Endothelial cell of umbilical vein (primary cell): Measurements from ENCODE around the gene GALNT10. TPM values are rescaled to one million over a fixed set of nuclear protein-coding genes. Genes with fewer than 3 reads are reported as not detected.

Experiments used
- BruUV-seq: library from RNA; stranded (reverse); fragments of 400-500 nt; replicated peaks from 2 replicates; lab custom pipeline; 2021; lab: Mats Ljungman, UMichigan
- CTCF ChIA-PET: fragments of 300-600, 350-600 bp; sonication (Branson Sonifier 250); formaldehyde crosslinking; loops from one replicate; lab custom pipeline; 2021; ENCODE audit warnings: antibody characterized with exemption, inconsistent platforms; lab: Charles Lee
- POLR2A ChIA-PET: fragments of 300-600, 350-600 bp; sonication (Branson Sonifier 250); formaldehyde crosslinking; loops from one replicate; lab custom pipeline; 2021; ENCODE audit warnings: antibody characterized with exemption, inconsistent platforms; lab: Charles Lee
- DNase-seq: peaks from one replicate; pipeline ENCODE4 v3.0.0-alpha.2; 2011; ENCODE audit warnings: low read depth, low spot score
- FAIRE-seq: peaks from 2 replicates; lab custom pipeline; 2011; peaks lifted over from hg19 to GRCh38; lab: Jason Lieb, UNC
- H2AFZ ChIP-seq: 2 replicates; pipeline ENCODE4 v1.6.0; 2012; ENCODE audit warnings: low read depth, low read length, control low read depth, inconsistent platforms
- H3K27ac ChIP-seq: 2 replicates; pipeline ENCODE4 v1.5.1; 2011; ENCODE audit warnings: low read depth, mild to moderate bottlenecking, control low read depth, low read length, moderate library complexity; ENCODE audit not compliant: insufficient read depth
- H3K27me3 ChIP-seq, 2 experiments: 2 replicates each; pipeline versions ENCODE4 v1.6.0 to v1.6.1; 2011; ENCODE audit warnings: low read length in 2 of 2, mixed read lengths in 1 of 2; ENCODE audit not compliant: control insufficient read depth in 2 of 2, insufficient read depth in 2 of 2
- H3K36me3 ChIP-seq, 2 experiments: 2 replicates in 1 of 2; 3 replicates in 1 of 2; pipeline ENCODE4 v1.5.1; 2011; ENCODE audit warnings: low read length in 2 of 2, mild to moderate bottlenecking in 1 of 2, moderate library complexity in 1 of 2; ENCODE audit not compliant: control insufficient read depth in 2 of 2, insufficient read depth in 2 of 2; ENCODE audit errors: extremely low read depth in 1 of 2
- H3K4me1 ChIP-seq: 3 replicates; pipeline ENCODE4 v1.5.1; 2011; ENCODE audit warnings: mild to moderate bottlenecking, low read length; ENCODE audit not compliant: control insufficient read depth, insufficient read depth; ENCODE audit errors: extremely low read depth
- H3K4me2 ChIP-seq: 2 replicates; pipeline ENCODE4 v1.6.1; 2011; ENCODE audit warnings: low read length, control low read depth, mixed read lengths; ENCODE audit not compliant: insufficient read depth
- H3K4me3 ChIP-seq, 3 experiments: fragments of 200-600 bp in 1 of 3; sonication (generic), shearing (Covaris generic) in 1 of 3; replicated peaks in 1 of 3; 2 replicates each; pipeline ENCODE4 v1.5.1; 2011 to 2016; ENCODE audit warnings: control low read depth in 3 of 3, low read length in 3 of 3, mild to moderate bottlenecking in 2 of 3, inconsistent platforms in 1 of 3, low read depth in 1 of 3, moderate library complexity in 1 of 3; ENCODE audit not compliant: insufficient read depth in 1 of 3
- H3K79me2 ChIP-seq: 2 replicates; pipeline ENCODE4 v1.6.0; 2012; ENCODE audit warnings: low read length, inconsistent platforms; ENCODE audit not compliant: control insufficient read depth, insufficient read depth
- H3K9ac ChIP-seq: replicated peaks from 2 replicates; pipeline ENCODE3; 2011; ENCODE audit warnings: low read length, control low read depth; ENCODE audit not compliant: insufficient read depth; ENCODE audit errors: extremely low read depth
- H3K9me1 ChIP-seq: replicated peaks from 3 replicates; pipeline ENCODE4 v1.6.0; 2011; ENCODE audit warnings: mild to moderate bottlenecking, low read length; ENCODE audit not compliant: control insufficient read depth, insufficient read depth; ENCODE audit errors: extremely low read depth
- H3K9me3 ChIP-seq: replicated peaks from 2 replicates; pipeline ENCODE4 v1.5.1; 2012; ENCODE audit warnings: low read length, inconsistent platforms; ENCODE audit not compliant: control insufficient read depth, insufficient read depth
- H4K20me1 ChIP-seq: replicated peaks from 2 replicates; pipeline ENCODE3; 2011; ENCODE audit warnings: mild to moderate bottlenecking, low read length; ENCODE audit not compliant: control insufficient read depth, insufficient read depth; ENCODE audit errors: extremely low read depth
- EZH2 ChIP-seq: IDR thresholded peaks from 2 replicates; pipeline ENCODE4 v1.6.1; 2012; ENCODE audit warnings: borderline replicate concordance, low read depth, mild to moderate bottlenecking, moderate library complexity, low read length, inconsistent platforms; ENCODE audit not compliant: severe bottlenecking
- FOS ChIP-seq: IDR thresholded peaks from 2 replicates; pipeline ENCODE4 v1.6.1; 2011; ENCODE audit warnings: mild to moderate bottlenecking, low read length, moderate library complexity, borderline replicate concordance; ENCODE audit not compliant: insufficient read depth
- GATA2 ChIP-seq: IDR thresholded peaks from 2 replicates; pipeline ENCODE4 v1.7.0; 2011; ENCODE audit warnings: low read depth, mild to moderate bottlenecking, moderate library complexity, mixed read lengths, low read length; ENCODE audit not compliant: insufficient read length, insufficient read depth
- JUN ChIP-seq: IDR thresholded peaks from 2 replicates; pipeline ENCODE4 v1.6.1; 2011; ENCODE audit warnings: borderline replicate concordance, low read depth; ENCODE audit not compliant: insufficient read length, insufficient read depth
- MYC ChIP-seq: IDR thresholded peaks from one replicate; pipeline ENCODE4 v1.6.1; 2011; ENCODE audit warnings: mild to moderate bottlenecking, low read depth, low read length
- POLR2A ChIP-seq: IDR thresholded peaks from 2 replicates; pipeline ENCODE4 v1.6.1; 2012; ENCODE audit warnings: low read depth, mild to moderate bottlenecking, control low read depth, low read length
- POLR2AphosphoS5 ChIP-seq: IDR thresholded peaks from 2 replicates; pipeline ENCODE4 v1.6.1; 2012; ENCODE audit warnings: low read depth, mild to moderate bottlenecking, control low read depth, low read length, moderate library complexity; ENCODE audit not compliant: insufficient read depth
- dilution Hi-C: fragments of 300-500 bp; cut with MboI; formaldehyde crosslinking; loops from one replicate; pipeline ENCODE4 v1.15.0; 2019; ENCODE audit warnings: low sequenced_read_pairs; ENCODE audit not compliant: extremely low pct_ligation_motif_present
- intact Hi-C: fragments of 100-400 bp; cut with micrococcal nuclease; formaldehyde crosslinking; loops from one replicate; pipeline ENCODE4 v1.10.0; 2022
- polyA plus RNA-seq, 4 experiments: library from polyadenylated mRNA; depleted of rRNA in 3 of 4; stranded (reverse) in 3 of 4; unstranded in 1 of 4; fragments of >200 nt; gene quantifications; 2 replicates each; pipeline versions ENCODE4 v1.2.1 to v1.2.3, GENCODE V29; 2011 to 2012; ENCODE audit warnings: missing spikeins in 1 of 4
- total RNA-seq: library from RNA; stranded (reverse); gene quantifications from 2 replicates; pipeline ENCODE4 v1.2.3, GENCODE V29; 2021
- TF ChIP-seq, protein P1 (sequence below), 2 donors: IDR thresholded peaks; 1 replicate in 1 of 2; 2 replicates in 1 of 2; pipeline ENCODE4 v1.5.1; 2011; ENCODE audit warnings: low read length in 2 of 2, mild to moderate bottlenecking in 2 of 2, moderate library complexity in 2 of 2, control low read depth in 1 of 2, inconsistent platforms in 1 of 2, low read depth in 1 of 2; ENCODE audit not compliant: insufficient read depth in 1 of 2; ENCODE audit errors: extremely low read depth in 1 of 2
- TF ChIP-seq, protein P2 (sequence below): IDR thresholded peaks from 2 replicates; pipeline ENCODE4 v1.6.1; 2011; ENCODE audit not compliant: insufficient read depth, insufficient read length

Gene GALNT10
- total and polyA plus RNA-seq, 2 donors (not counting 3 experiments of a cell fraction or from before 2014, with no cell fraction given): 70.2 to 77.6 TPM

DNA sequence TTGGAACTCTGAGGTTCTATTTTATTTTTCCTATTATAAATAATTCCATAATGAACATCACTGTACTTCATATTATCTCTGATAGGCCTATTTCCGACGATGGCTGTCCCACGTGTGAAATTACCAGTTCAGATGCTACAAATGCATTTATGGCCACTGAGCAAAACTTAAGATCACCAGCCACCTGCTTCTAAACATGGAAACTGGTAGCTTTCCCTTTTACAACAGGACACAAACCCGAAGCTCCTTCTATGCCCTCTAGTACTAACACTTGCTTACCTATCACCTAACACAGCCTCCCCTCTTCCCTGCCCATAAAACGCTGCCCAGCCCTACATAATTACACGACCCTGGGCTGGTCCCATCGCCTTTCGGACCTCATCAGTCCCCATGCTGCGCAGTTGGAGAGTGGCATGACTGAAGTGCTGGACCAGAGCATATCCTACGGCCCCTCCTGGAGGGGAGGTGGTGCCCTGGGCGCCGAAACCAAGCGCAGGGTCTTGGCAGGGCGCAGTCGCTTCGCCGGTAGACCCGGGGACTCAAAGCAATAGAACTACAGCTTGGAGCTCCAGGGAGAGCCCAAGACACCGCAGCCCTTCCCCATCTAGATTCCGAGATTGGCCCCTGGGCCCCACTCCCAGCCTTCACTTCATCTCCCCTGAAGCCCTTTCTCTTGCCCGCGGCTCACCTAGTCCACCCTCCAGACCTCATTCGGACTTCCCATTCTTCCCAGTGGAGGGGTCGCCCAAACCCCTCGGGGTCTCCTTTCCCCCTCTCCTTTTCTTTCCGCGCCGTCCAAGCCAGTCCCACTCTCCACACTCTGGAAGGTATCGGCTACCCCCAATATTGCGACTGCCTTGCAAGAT is 254.3 kb downstream of the GALNT10 start:
- dilution Hi-C loops (no loop called here), intact Hi-C loops (loop anchor here (1.0 to 10.0 kb wide), 4 partner anchors 77 to 410 kb away; partner anchors contain the start of genes CNOT8, FAM114A2, FAXDC2 and MFAP3)
- peak overlapping the region; percentile 99 for H2AFZ ChIP-seq
- peaks cover 0 to 3% of the 10 kb centered on the region in 2 experiments for H3K36me3 ChIP-seq
- no peaks in the 10 kb centered on the region for H3K9me1 ChIP-seq
- H3K27ac ChIP-seq: peak overlapping the region; percentile 24
- POLR2A ChIA-PET: no interaction called here
- no peaks in the 10 kb centered on the region for H3K27me3 ChIP-seq
- no peaks in the 10 kb centered on the region for H3K9me3 ChIP-seq
- peak overlapping the region; percentile 82 to 98 (median 93) for H3K4me3 ChIP-seq
- peaks cover 26% of the 10 kb centered on the region for H3K79me2 ChIP-seq
- peaks cover 6% of the 10 kb centered on the region for H4K20me1 ChIP-seq
- DNase-seq: peak; percentile 37
- H3K9ac ChIP-seq: peak overlapping the region; percentile 76
- peak overlapping the region; percentile 94 for H3K4me2 ChIP-seq
- BruUV-seq: no TSS peak
- CTCF ChIA-PET: interaction anchor here (1.3 kb wide), 1 partner anchor 372 kb away, joined by 3 read pairs; no protein-coding TSS in a partner anchor
- TF ChIP-seq, protein P1, sequence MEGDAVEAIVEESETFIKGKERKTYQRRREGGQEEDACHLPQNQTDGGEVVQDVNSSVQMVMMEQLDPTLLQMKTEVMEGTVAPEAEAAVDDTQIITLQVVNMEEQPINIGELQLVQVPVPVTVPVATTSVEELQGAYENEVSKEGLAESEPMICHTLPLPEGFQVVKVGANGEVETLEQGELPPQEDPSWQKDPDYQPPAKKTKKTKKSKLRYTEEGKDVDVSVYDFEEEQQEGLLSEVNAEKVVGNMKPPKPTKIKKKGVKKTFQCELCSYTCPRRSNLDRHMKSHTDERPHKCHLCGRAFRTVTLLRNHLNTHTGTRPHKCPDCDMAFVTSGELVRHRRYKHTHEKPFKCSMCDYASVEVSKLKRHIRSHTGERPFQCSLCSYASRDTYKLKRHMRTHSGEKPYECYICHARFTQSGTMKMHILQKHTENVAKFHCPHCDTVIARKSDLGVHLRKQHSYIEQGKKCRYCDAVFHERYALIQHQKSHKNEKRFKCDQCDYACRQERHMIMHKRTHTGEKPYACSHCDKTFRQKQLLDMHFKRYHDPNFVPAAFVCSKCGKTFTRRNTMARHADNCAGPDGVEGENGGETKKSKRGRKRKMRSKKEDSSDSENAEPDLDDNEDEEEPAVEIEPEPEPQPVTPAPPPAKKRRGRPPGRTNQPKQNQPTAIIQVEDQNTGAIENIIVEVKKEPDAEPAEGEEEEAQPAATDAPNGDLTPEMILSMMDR (IDR thresholded peaks at IDR 0.05; ENCODE audit: extremely low read depth in 1 of 2, insufficient read depth in 1 of 2, low read depth in 1 of 2, low read length in 2 of 2): no peak
- no peak for TF ChIP-seq POLR2A
- no peak for TF ChIP-seq POLR2AphosphoS5
- TF ChIP-seq GATA2: no peak
- TF ChIP-seq MYC: no peak
- no peak for TF ChIP-seq JUN
- TF ChIP-seq FOS: no peak
- no peak for TF ChIP-seq EZH2
- TF ChIP-seq, protein P2, sequence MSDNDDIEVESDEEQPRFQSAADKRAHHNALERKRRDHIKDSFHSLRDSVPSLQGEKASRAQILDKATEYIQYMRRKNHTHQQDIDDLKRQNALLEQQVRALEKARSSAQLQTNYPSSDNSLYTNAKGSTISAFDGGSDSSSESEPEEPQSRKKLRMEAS: no peak
- FAIRE-seq: peak; percentile 33
- H3K4me1 ChIP-seq: peaks cover 16% of the 10 kb centered on the region
